Uterus (tissue), 4 donors: ENCODE measurements around the gene MAPK8IP1. TPM values are rescaled to one million over a fixed set of nuclear protein-coding genes. Genes with fewer than 3 reads are reported as not detected.

Experiments used
- DNase-seq, 2 donors: peaks; one replicate each; pipeline ENCODE4 v3.0.0-alpha.2; 2019 to 2020
- H3K27ac ChIP-seq, 2 donors: fragments of 200-600 bp; sonication (generic); 1 replicate in 1 of 2; 2 replicates in 1 of 2; pipeline ENCODE4 v1.5.1; 2016 to 2018
- H3K27me3 ChIP-seq, 2 donors: fragments of 200-600 bp; sonication (generic); one replicate each; pipeline ENCODE4 v1.5.1; 2018 to 2019; ENCODE audit warnings: control low read depth in 1 of 2
- H3K36me3 ChIP-seq, 2 donors: fragments of 200-600 bp; sonication (generic); one replicate each; pipeline ENCODE4 v1.5.1; 2019; ENCODE audit warnings: control low read depth in 1 of 2
- H3K4me1 ChIP-seq, 2 donors: fragments of 200-600 bp; sonication (generic); one replicate each; pipeline ENCODE4 v1.5.1; 2018 to 2019; ENCODE audit warnings: control low read depth in 1 of 2
- H3K4me3 ChIP-seq, 2 donors: fragments of 200-600 bp; sonication (generic); 1 replicate in 1 of 2; 2 replicates in 1 of 2; pipeline ENCODE4 v1.5.1; 2018 to 2019; ENCODE audit warnings: mild to moderate bottlenecking in 1 of 2
- H3K9me3 ChIP-seq, 2 donors: fragments of 200-600 bp; sonication (generic); one replicate each; pipeline ENCODE4 v1.5.1; 2019; ENCODE audit warnings: control low read depth in 1 of 2
- CTCF ChIP-seq, 4 experiments: fragments of 200-600 bp in 2 of 4; fragments of 450-650 bp in 2 of 4; sonication (generic) in 2 of 4; IDR thresholded peaks; one replicate each; pipeline ENCODE4 v1.5.1; 2016 to 2019; ENCODE audit warnings: antibody characterized with exemption in 4 of 4, mild to moderate bottlenecking in 2 of 4, moderate library complexity in 1 of 4
- POLR2A ChIP-seq, 2 donors: fragments of 450-650 bp; IDR thresholded peaks; one replicate each; pipeline ENCODE4 v1.6.1; 2016; ENCODE audit warnings: antibody characterized with exemption in 2 of 2, mild to moderate bottlenecking in 1 of 2, moderate library complexity in 1 of 2
- intact Hi-C: fragments of 100-400 bp; cut with DNase I; formaldehyde crosslinking; loops from one replicate; pipeline ENCODE4 v1.15.1; 2023; ENCODE audit warnings: low total_unique reads
- total RNA-seq, 4 donors: library from RNA; depleted of rRNA in 3 of 4; stranded (reverse); fragments of >200 nt in 3 of 4; gene quantifications; one replicate each; pipeline versions ENCODE4 v1.1.0 to v1.2.4, GENCODE V29; 2014 to 2023
- donor health status: DM: yes; HTN: yes; CAD: no.

Gene MAPK8IP1
- total RNA-seq, 4 donors from 2014 or later, result 2.1 to 29.9 (median 20.0) TPM

GRCh38 chr11:45871638-45872037, 13.8 kb upstream of the MAPK8IP1 start:
- no peaks in the 10 kb centered on the region for H3K9me3 ChIP-seq
- no peak overlapping the region for H3K27ac ChIP-seq
- no peaks in the 10 kb centered on the region for H3K27me3 ChIP-seq
- intact Hi-C loops, result no loop called here
- H3K4me3 ChIP-seq, result no peak overlapping the region
- DNase-seq, result no peak
- no peak for TF ChIP-seq CTCF (IDR thresholded peaks at IDR 0.05)
- TF ChIP-seq POLR2A (IDR thresholded peaks at IDR 0.05), result no peak
- no peaks in the 10 kb centered on the region for H3K36me3 ChIP-seq
- no peaks in the 10 kb centered on the region for H3K4me1 ChIP-seq

- no peak overlapping the region for H3K4me3 ChIP-seq
- H3K27me3 ChIP-seq, result no peaks in the 10 kb centered on the region
- TF ChIP-seq CTCF (IDR thresholded peaks at IDR 0.05), result peak; percentile 32 to 48 (median 44)
- no peak for TF ChIP-seq POLR2A (IDR thresholded peaks at IDR 0.05)
- peak overlapping the region in 1 of 2 donors; percentile 15 for H3K27ac ChIP-seq
- intact Hi-C loops, result no loop called here
- no peak for DNase-seq
- no peaks in the 10 kb centered on the region for H3K4me1 ChIP-seq
- H3K36me3 ChIP-seq, result no peaks in the 10 kb centered on the region
- no peaks in the 10 kb centered on the region for H3K9me3 ChIP-seq
Observed at GRCh38 chr11:45872651-45873356, 12.6 kb upstream of the MAPK8IP1 start.

GRCh38 chr11:45876401-45876800, 9.1 kb upstream of the MAPK8IP1 start:
- H3K27me3 ChIP-seq, result no peaks in the 10 kb centered on the region
- intact Hi-C loops, result no loop called here
- H3K4me1 ChIP-seq, result peaks cover 0 to 4% of the 10 kb centered on the region in 2 donors
- DNase-seq, result no peak
- no peak for TF ChIP-seq CTCF (IDR thresholded peaks at IDR 0.05)
- TF ChIP-seq POLR2A (IDR thresholded peaks at IDR 0.05), result no peak
- no peaks in the 10 kb centered on the region for H3K9me3 ChIP-seq
- H3K4me3 ChIP-seq, result no peak overlapping the region
- H3K36me3 ChIP-seq, result no peaks in the 10 kb centered on the region
- no peak overlapping the region for H3K27ac ChIP-seq

GRCh38 chr11:45877221-45877620, 8.2 kb upstream of the MAPK8IP1 start:
- no peaks in the 10 kb centered on the region for H3K27me3 ChIP-seq
- no peak overlapping the region for H3K27ac ChIP-seq
- no peak overlapping the region for H3K4me3 ChIP-seq
- no peaks in the 10 kb centered on the region for H3K36me3 ChIP-seq
- peaks cover 0 to 4% of the 10 kb centered on the region in 2 donors for H3K4me1 ChIP-seq
- no peaks in the 10 kb centered on the region for H3K9me3 ChIP-seq
- TF ChIP-seq CTCF (IDR thresholded peaks at IDR 0.05) (no peak), POLR2A (IDR thresholded peaks at IDR 0.05) (no peak)
- no peak for DNase-seq
- intact Hi-C loops, result no loop called here

- peaks cover 0 to 4% of the 10 kb centered on the region in 2 donors for H3K4me1 ChIP-seq
- no peaks in the 10 kb centered on the region for H3K9me3 ChIP-seq
- H3K27ac ChIP-seq, result no peak overlapping the region
- intact Hi-C loops, result no loop called here
- no peaks in the 10 kb centered on the region for H3K27me3 ChIP-seq
- no peaks in the 10 kb centered on the region for H3K36me3 ChIP-seq
- H3K4me3 ChIP-seq, result no peak overlapping the region
- DNase-seq, result no peak
- no peak for TF ChIP-seq CTCF (IDR thresholded peaks at IDR 0.05)
- no peak for TF ChIP-seq POLR2A (IDR thresholded peaks at IDR 0.05)
Observed at GRCh38 chr11:45877845-45878244, 7.6 kb upstream of the MAPK8IP1 start.
